HFFc6 (cell line): Measurements from ENCODE around the gene CMTM8. TPM values are rescaled to one million over a fixed set of nuclear protein-coding genes. Genes with fewer than 3 reads are reported as not detected.
A peak's percentile ranks its signal among the peaks of the same experiment; 100 is the strongest.

Experiments used
- DNase-seq: peaks from one replicate; pipeline ENCODE4 v3.0.0-alpha.2; 2018
- H3K27ac Mint-ChIP-seq: 2 replicates; pipeline ENCODE4 v1.8.0; 2020; ENCODE audit warnings: mild to moderate bottlenecking, mixed read lengths
- H3K27me3 Mint-ChIP-seq: 2 replicates; pipeline ENCODE4 v1.8.0; 2021; ENCODE audit warnings: mild to moderate bottlenecking, moderate library complexity, mixed read lengths; ENCODE audit not compliant: insufficient read depth
- H3K36me3 Mint-ChIP-seq: 2 replicates; pipeline ENCODE4 v1.8.0; 2021; ENCODE audit warnings: low read depth, mixed read lengths
- H3K4me1 Mint-ChIP-seq: 2 replicates; pipeline ENCODE4 v1.8.0; 2020; ENCODE audit warnings: low read depth, mixed read lengths
- H3K4me3 Mint-ChIP-seq: 2 replicates; pipeline ENCODE4 v1.8.0; 2020; ENCODE audit warnings: mild to moderate bottlenecking, moderate library complexity, mixed read lengths
- H3K9me3 Mint-ChIP-seq: 2 replicates; pipeline ENCODE4 v1.8.0; 2020; ENCODE audit warnings: mild to moderate bottlenecking, mixed read lengths
- CTCF ChIP-seq: fragments of 200-600 bp; sonication (generic); IDR thresholded peaks from 2 replicates; pipeline ENCODE4 v1.5.0; 2021; ENCODE audit warnings: antibody characterized with exemption, mild to moderate bottlenecking
- total RNA-seq, 6 experiments: library from RNA; stranded (reverse); fragmentation: NEBNext Ultra II Directional; extraction: Animal tissue kit (Norgen Biotek cat#: 25700); gene quantifications; 2 replicates in 1 of 6; 3 replicates in 5 of 6; pipeline ENCODE4 v1.2.3, GENCODE V29; 2021

The CMTM8 gene
- total RNA-seq, 6 experiments from 2014 or later = not detected

- Mint-ChIP-seq H3K9me3 (no peaks in the 10 kb centered on the region), H3K4me1 (peaks cover 8% of the 10 kb centered on the region; the same call in 1 of the 2 replicates), H3K27ac (no peak overlapping the region), H3K36me3 (no peaks in the 10 kb centered on the region), H3K27me3 (peaks cover 19% of the 10 kb centered on the region), H3K4me3 (no peak overlapping the region)
- no peak for TF ChIP-seq CTCF
- DNase-seq = peak; percentile 16
Measured at GRCh38 chr3:32203854-32204253, 34.6 kb upstream of the CMTM8 start.

GRCh38 chr3:32208447-32208846, 30.0 kb upstream of the CMTM8 start:
- H3K36me3 Mint-ChIP-seq = no peaks in the 10 kb centered on the region
- H3K27ac Mint-ChIP-seq = no peak overlapping the region
- peaks cover 8% of the 10 kb centered on the region for H3K27me3 Mint-ChIP-seq
- H3K4me3 Mint-ChIP-seq = no peak overlapping the region
- peaks cover 8% of the 10 kb centered on the region; the same call in 1 of the 2 replicates for H3K4me1 Mint-ChIP-seq
- no peak for DNase-seq
- H3K9me3 Mint-ChIP-seq = no peaks in the 10 kb centered on the region
- no peak for TF ChIP-seq CTCF

- H3K4me3 Mint-ChIP-seq = no peak overlapping the region
- DNase-seq = no peak
- H3K36me3 Mint-ChIP-seq = no peaks in the 10 kb centered on the region
- no peaks in the 10 kb centered on the region for H3K4me1 Mint-ChIP-seq
- H3K27me3 Mint-ChIP-seq = peaks cover 17% of the 10 kb centered on the region
- H3K27ac Mint-ChIP-seq = no peak overlapping the region
- no peak for TF ChIP-seq CTCF
- peaks cover 8% of the 10 kb centered on the region for H3K9me3 Mint-ChIP-seq
Measured at GRCh38 chr3:32215185-32215584, 23.3 kb upstream of the CMTM8 start.

- peaks cover 21% of the 10 kb centered on the region for H3K27me3 Mint-ChIP-seq
- peaks cover 8% of the 10 kb centered on the region for H3K9me3 Mint-ChIP-seq
- no peak overlapping the region for H3K4me3 Mint-ChIP-seq
- H3K36me3 Mint-ChIP-seq = no peaks in the 10 kb centered on the region
- TF ChIP-seq CTCF = no peak
- DNase-seq = no peak
- H3K4me1 Mint-ChIP-seq = no peaks in the 10 kb centered on the region
- H3K27ac Mint-ChIP-seq = no peak overlapping the region
Measured at GRCh38 chr3:32216172-32216783, 22.2 kb upstream of the CMTM8 start.

GRCh38 chr3:32217339-32217738, 21.1 kb upstream of the CMTM8 start:
- Mint-ChIP-seq H3K4me1 (no peaks in the 10 kb centered on the region), H3K27me3 (peaks cover 21% of the 10 kb centered on the region), H3K9me3 (peaks cover 8% of the 10 kb centered on the region), H3K36me3 (no peaks in the 10 kb centered on the region), H3K4me3 (no peak overlapping the region), H3K27ac (no peak overlapping the region)
- TF ChIP-seq CTCF = no peak
- no peak for DNase-seq

- no peak for DNase-seq
- Mint-ChIP-seq H3K27me3 (peaks cover 28% of the 10 kb centered on the region), H3K9me3 (peaks cover 8% of the 10 kb centered on the region), H3K27ac (no peak overlapping the region), H3K36me3 (no peaks in the 10 kb centered on the region), H3K4me3 (no peak overlapping the region), H3K4me1 (no peaks in the 10 kb centered on the region)
- no peak for TF ChIP-seq CTCF
Measured at GRCh38 chr3:32219537-32219936, 18.9 kb upstream of the CMTM8 start.
